GM19193 (cell line): Measurements from ENCODE around the gene VPREB3.
A peak's percentile ranks its signal among the peaks of the same experiment; 100 is the strongest.

Experiments used
- POLR2A ChIP-seq: IDR thresholded peaks from 4 replicates; pipeline ENCODE4 v1.6.1; 2011; ENCODE audit not compliant: insufficient read depth, insufficient read length; ENCODE audit errors: extremely low read depth

VPREB3 gene

GRCh38 chr22:23754220-23754919 is at the start of gene VPREB3:
Gene VPREB3, minus strand, starts transcription at chr22:23754425. Its CDS starts 62 bp downstream, at chr22:23754363.
- no peak for TF ChIP-seq POLR2A

GRCh38 chr22:23803001-23803819 is 49.0 kb upstream of the VPREB3 start:
- TF ChIP-seq POLR2A: peak; percentile 47

GRCh38 chr22:23801886-23802377 is 47.7 kb upstream of the VPREB3 start:
- TF ChIP-seq POLR2A: no peak

DNA sequence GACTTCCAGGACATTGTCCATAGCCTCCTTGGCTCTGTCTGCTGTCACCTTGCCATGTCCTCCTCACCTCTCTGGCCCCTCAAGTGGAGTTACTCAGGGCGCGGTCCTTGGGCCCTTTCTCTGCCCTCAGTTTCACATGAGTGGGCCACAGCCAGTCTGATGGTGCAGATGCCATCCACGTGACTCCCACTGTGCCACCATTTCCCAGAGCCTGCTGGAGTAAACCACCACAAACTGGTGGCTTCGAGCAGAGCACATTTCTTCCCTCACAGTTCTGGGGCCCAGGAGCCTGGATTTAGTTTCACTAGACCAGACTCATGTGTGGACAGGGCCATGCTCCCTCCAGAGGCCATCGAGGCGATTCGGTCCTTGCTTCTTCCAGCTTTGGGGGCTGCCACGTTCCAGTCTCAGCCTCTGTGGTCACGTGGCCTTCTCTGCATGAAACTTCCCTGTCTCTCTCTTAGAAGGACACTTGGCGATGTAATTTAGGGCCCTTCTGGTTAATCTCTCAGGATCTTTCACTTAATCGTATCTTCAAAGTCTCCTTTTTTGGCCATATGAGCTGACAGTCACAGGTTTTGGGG is 47.1 kb upstream of the VPREB3 start:
- TF ChIP-seq POLR2A: no peak

- TF ChIP-seq POLR2A: no peak
Observed at GRCh38 chr22:23800297-23801237, 46.3 kb upstream of the VPREB3 start.

DNA sequence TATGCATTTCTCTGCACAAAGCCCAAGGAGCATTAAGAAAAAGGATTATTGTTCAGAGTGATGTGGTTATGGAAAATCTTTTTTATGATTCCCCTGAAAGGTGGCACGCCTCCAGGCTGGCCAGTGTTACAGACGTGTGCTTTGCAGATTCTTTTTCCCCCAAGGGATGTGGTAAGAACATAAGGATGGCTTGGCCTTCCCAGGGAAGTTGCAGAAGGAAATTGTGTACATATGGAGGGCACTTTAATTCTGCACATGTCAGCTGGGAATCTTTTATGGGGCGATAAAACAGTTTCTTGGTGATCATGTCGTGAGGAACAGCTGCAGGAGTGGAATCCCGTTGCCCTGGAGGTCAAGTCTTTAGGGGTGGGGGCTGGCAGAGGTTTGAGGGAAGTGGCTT is 42.2 kb upstream of the VPREB3 start:
- TF ChIP-seq POLR2A: no peak

DNA sequence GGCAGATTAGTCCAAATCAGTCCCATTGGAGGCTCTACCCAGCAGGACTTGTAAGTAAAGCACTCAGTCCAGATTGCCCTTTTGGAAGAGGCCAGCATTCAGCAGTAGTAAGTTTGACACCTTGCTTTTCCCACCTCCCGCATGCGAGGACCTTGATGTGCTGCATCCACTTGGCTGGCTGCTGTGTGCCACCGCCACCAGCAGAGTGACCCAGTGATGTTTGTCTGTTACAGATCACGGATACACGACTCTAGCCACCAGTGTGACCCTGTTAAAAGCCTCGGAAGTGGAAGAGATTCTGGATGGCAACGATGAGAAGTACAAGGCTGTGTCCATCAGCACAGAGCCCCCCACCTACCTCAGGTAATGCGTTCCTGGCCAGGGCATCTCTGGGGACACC is 39.1 kb upstream of the VPREB3 start:
- no peak for TF ChIP-seq POLR2A

DNA sequence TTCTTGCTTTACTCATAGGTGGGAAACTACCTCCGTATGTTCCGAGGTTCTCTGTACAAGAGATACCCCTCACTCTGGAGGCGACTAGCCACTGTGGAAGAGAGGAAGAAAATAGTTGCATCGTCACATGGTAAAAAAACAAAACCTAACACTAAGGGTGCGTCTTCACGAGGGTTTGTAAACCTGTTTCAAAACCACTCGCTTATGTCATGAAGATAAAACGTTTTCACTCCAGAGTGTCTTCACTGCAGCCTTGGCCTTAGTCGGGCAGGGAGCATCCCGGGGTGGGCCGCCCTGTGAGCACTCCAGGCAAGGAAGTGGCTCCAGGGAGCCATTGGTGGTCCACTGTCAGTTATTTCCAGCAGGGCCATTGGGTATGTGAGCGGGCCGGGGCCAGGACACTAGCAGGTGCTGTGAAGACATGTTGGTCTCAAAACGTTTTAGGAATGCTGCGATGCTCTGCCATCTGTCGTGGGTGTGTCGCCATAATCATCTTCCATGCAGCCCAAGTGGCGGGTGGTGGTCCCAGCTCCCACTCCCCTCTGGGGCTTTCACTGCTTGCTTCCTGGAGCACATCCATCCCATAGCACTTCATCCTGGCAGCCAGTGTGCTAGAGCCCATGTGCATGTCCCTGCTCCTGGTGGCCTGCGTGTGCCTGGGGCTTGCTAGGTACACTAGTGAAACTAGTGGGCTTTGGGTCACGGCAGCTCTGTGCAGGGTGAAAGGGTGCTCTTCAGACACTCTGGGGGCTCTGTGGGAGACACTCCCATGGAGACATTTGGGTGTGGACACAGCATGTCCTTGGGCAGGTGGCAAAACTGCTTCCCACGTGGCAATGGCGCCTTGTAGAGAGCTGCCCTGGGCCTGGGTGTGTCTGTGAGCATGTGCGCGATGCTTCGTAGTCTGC is 37.8 kb upstream of the VPREB3 start:
- TF ChIP-seq POLR2A: no peak

- no peak for TF ChIP-seq POLR2A
Observed at GRCh38 chr22:23790819-23791737, 36.9 kb upstream of the VPREB3 start.

DNA sequence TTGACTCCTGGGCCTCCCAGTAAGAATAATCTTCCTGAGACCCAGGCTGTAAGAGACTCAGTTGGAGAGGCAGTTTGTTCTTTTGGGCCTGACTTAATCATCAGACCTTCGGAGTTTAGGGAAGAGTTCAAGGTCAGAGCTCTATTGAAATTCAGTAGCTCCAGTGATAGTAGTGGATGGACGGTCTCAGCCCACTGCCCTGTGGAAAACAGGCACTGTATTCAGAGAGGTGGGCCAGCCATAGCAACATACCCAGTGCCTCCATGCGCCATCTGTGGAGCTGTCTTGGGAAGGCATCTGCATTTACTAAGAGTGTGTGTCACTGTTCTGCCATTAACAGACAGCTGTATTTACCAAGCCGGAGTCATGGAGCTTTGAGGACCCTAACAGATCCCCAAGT is 35.4 kb upstream of the VPREB3 start:
- TF ChIP-seq POLR2A: no peak

- no peak for TF ChIP-seq POLR2A
Observed at GRCh38 chr22:23789121-23789520, 34.9 kb upstream of the VPREB3 start.

DNA sequence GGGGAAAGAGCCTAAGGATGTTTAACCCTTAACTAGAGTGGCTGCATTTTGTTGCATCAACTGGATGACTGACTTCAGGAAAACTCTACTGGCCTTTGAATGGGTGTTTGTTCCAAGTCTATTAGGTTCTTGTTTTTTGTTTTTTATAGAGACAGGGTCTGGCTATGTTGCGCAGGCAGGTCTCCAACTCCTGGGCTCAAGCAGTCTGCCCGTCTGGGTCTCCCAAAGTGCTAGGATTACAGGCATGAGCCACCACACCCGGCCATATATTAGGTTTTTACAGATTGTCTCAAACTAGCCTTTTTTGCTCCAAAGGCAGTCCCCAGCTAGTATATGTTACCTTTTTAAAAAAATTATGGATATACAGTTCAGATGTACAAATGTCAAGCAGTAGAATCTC is 33.7 kb upstream of the VPREB3 start:
- no peak for TF ChIP-seq POLR2A

- TF ChIP-seq POLR2A: no peak
Observed at GRCh38 chr22:23787600-23787896, 33.3 kb upstream of the VPREB3 start.
